Activated CD8-positive, alpha-beta T cell treated with anti-CD3 and anti-CD28 coated beads for 36 hours (primary cell): ENCODE measurements around the gene LCOR. TPM values are rescaled to one million over a fixed set of nuclear protein-coding genes. Genes with fewer than 3 reads are reported as not detected.

Source experiments
- ATAC-seq: fragments of 200-7000 bp; cut with Tn5 transposase; one replicate; pipeline ENCODE4 v1.10.0; 2021; ENCODE audit warnings: mild to moderate bottlenecking, moderate library complexity
- CTCF ChIA-PET: fragments of 350-600 bp; sonication (Branson Sonifier 250); formaldehyde crosslinking; loops from one replicate; lab custom pipeline; 2021; ENCODE audit warnings: antibody characterized with exemption; lab: Charles Lee
- POLR2A ChIA-PET: fragments of 350-600 bp; sonication (Branson Sonifier 250); formaldehyde crosslinking; loops from one replicate; lab custom pipeline; 2021; ENCODE audit warnings: antibody characterized with exemption; lab: Charles Lee
- DNase-seq: peaks from one replicate; pipeline ENCODE4 v3.0.0-alpha.2; 2020
- H3K27ac Mint-ChIP-seq: one replicate; pipeline ENCODE4 v1.8.0; 2021; ENCODE audit warnings: mild to moderate bottlenecking, mixed read lengths
- H3K27me3 Mint-ChIP-seq: one replicate; pipeline ENCODE4 v1.8.0; 2021; ENCODE audit warnings: mixed read lengths
- H3K36me3 Mint-ChIP-seq: one replicate; pipeline ENCODE4 v1.8.0; 2021; ENCODE audit warnings: low read depth, mixed read lengths
- H3K4me1 Mint-ChIP-seq: one replicate; pipeline ENCODE4 v1.8.0; 2021; ENCODE audit warnings: low read depth, mixed read lengths
- H3K4me3 Mint-ChIP-seq: one replicate; pipeline ENCODE4 v1.8.0; 2021; ENCODE audit warnings: mild to moderate bottlenecking, moderate library complexity, mixed read lengths
- H3K9me3 Mint-ChIP-seq: one replicate; pipeline ENCODE4 v1.8.0; 2021; ENCODE audit warnings: mixed read lengths
- intact Hi-C: fragments of 100-400 bp; cut with micrococcal nuclease; formaldehyde crosslinking; loops from one replicate; pipeline ENCODE4 v1.10.0; 2022
- total RNA-seq, 2 experiments: library from RNA; stranded (reverse); gene quantifications; one replicate each; pipeline ENCODE4 v1.2.3, GENCODE V29; 2021
- TF ChIP-seq, protein P1 (sequence below): fragments of 200-600 bp; IDR thresholded peaks from one replicate; pipeline ENCODE4 v1.8.0; 2022; ENCODE audit warnings: antibody characterized with exemption, mild to moderate bottlenecking

LCOR gene
- total RNA-seq, 2 experiments from 2014 or later = 20.6 to 24.3 TPM

DNA sequence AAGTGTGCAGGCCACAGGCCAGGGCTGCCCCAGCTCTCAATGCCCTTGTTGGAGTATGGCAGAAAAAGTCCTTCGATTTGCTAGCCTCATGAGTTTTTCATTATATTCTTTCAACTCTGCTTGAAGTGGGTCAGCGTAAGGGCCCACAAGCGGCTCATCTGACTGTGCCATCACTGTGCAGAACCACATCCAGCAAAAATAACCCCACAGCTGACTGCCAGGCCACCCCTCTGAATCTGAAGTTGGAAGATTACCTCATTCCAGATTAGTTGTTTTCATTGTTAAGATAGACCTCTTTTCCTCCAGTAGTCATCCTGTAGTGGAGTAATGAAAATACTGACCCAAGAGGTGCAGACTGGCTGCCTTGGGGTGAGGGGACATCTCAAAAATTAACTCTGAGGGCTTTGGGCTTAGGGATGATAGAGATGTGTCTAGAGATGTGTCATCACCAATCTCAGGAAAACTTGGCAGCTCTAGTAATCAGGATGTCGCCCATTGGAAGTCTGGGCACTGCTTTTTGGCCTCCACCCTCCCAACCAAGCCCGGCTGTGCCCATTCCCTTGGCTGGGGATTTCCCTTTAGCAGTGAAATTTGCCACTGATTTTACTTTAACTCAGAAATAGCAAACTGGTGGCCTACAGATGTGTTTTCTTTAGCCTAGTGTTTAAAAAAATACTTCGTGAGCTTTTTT is 164.3 kb downstream of the LCOR start:
- TF ChIP-seq, protein P1, sequence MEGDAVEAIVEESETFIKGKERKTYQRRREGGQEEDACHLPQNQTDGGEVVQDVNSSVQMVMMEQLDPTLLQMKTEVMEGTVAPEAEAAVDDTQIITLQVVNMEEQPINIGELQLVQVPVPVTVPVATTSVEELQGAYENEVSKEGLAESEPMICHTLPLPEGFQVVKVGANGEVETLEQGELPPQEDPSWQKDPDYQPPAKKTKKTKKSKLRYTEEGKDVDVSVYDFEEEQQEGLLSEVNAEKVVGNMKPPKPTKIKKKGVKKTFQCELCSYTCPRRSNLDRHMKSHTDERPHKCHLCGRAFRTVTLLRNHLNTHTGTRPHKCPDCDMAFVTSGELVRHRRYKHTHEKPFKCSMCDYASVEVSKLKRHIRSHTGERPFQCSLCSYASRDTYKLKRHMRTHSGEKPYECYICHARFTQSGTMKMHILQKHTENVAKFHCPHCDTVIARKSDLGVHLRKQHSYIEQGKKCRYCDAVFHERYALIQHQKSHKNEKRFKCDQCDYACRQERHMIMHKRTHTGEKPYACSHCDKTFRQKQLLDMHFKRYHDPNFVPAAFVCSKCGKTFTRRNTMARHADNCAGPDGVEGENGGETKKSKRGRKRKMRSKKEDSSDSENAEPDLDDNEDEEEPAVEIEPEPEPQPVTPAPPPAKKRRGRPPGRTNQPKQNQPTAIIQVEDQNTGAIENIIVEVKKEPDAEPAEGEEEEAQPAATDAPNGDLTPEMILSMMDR = no peak
- H3K4me3 Mint-ChIP-seq = no peak overlapping the region
- no peaks in the 10 kb centered on the region for H3K4me1 Mint-ChIP-seq
- ATAC-seq (no peak), DNase-seq (no peak)
- POLR2A ChIA-PET = no interaction called here
- no peak overlapping the region for H3K27ac Mint-ChIP-seq
- H3K36me3 Mint-ChIP-seq = no peaks in the 10 kb centered on the region
- CTCF ChIA-PET = interaction anchor here (1.1 to 2.1 kb wide), 2 partner anchors 13 to 29 kb away, joined by 3 to 5 read pairs; no protein-coding TSS in a partner anchor
- no peaks in the 10 kb centered on the region for H3K9me3 Mint-ChIP-seq
- intact Hi-C loops = no loop called here
- H3K27me3 Mint-ChIP-seq = no peaks in the 10 kb centered on the region

DNA sequence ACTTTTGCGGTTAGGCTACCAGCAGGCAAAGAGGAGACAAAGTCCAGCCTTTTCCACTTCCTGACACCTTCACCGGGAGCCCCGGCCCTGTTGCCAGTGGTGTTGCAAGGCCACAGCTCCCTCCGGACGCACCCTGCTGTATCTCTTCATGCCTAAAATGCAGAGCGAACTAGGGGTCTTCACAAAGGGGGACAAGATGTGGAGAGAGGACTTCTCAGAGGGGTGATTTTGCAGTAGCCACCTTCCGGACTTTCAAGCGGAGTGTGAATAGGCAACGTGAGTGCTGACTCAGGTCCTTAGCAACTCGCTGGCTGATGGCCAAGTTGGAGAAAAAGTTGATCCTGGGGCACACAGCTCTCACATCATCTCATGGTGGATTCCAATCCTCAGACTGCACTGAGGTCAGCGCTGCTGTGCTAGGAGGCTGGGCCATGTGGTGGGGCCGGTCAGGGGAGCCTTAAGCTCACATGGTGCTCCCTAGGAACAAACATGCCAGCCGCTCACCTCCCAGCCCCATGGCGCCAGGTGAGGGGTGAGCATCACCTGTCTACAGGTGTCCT is 166.3 kb downstream of the LCOR start:
- no peak for DNase-seq
- Mint-ChIP-seq H3K9me3 (no peaks in the 10 kb centered on the region), H3K4me3 (no peak overlapping the region), H3K27me3 (no peaks in the 10 kb centered on the region), H3K36me3 (no peaks in the 10 kb centered on the region), H3K27ac (no peak overlapping the region), H3K4me1 (no peaks in the 10 kb centered on the region)
- intact Hi-C loops = no loop called here
- POLR2A ChIA-PET = no interaction called here
- no peak for ATAC-seq
- TF ChIP-seq, protein P1 = no peak
- CTCF ChIA-PET = no interaction called here

DNA sequence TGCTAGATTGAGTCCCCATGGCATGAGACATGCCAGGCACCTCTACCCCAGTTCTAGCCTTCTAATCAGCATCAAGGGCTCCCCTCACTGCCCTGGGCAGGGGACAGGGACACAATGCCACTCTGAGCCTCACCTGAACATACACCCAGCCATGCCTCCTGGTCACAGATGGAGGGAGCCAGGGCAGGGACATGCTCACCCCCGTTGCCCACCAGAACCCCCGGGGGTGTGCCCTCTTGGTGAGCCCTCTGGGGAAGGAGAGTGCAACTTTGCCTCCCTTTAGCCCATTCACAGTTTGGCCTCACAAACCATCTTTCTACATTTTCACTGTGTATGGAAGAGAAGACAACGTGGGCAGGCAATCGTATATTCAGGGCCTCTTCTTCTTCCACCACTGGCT is 167.2 kb downstream of the LCOR start:
- intact Hi-C loops = no loop called here
- no peaks in the 10 kb centered on the region for H3K9me3 Mint-ChIP-seq
- no peak overlapping the region for H3K27ac Mint-ChIP-seq
- ATAC-seq (no peak), DNase-seq (no peak)
- POLR2A ChIA-PET = no interaction called here
- CTCF ChIA-PET = no interaction called here
- TF ChIP-seq, protein P1 = no peak
- H3K27me3 Mint-ChIP-seq = no peaks in the 10 kb centered on the region
- H3K4me3 Mint-ChIP-seq = no peak overlapping the region
- no peaks in the 10 kb centered on the region for H3K4me1 Mint-ChIP-seq
- no peaks in the 10 kb centered on the region for H3K36me3 Mint-ChIP-seq

DNA sequence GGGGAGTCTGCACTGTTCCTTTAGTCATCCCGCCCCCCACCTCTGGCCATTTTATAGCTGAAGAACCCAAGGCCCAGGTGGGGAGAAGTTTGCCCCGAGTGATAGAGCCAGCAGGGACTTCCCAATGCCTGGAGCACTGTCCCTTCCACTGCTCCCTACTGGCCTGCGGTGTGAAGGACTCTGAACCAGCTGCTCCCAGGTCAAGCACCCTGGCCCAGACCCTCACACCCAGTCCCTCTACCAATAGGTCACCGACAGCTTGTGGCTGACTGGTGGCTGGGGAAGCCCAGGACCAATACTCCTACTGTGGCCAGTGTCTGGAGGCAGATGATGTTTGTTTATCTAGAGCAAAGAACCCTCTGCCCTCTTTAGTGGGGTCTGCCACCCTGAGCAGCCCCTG is 167.9 kb downstream of the LCOR start:
- H3K36me3 Mint-ChIP-seq = no peaks in the 10 kb centered on the region
- no peak overlapping the region for H3K4me3 Mint-ChIP-seq
- ChIA-PET CTCF (no interaction called here), POLR2A (no interaction called here)
- TF ChIP-seq, protein P1 = no peak
- no peaks in the 10 kb centered on the region for H3K27me3 Mint-ChIP-seq
- ATAC-seq (no peak), DNase-seq (no peak)
- intact Hi-C loops = no loop called here
- no peak overlapping the region for H3K27ac Mint-ChIP-seq
- H3K4me1 Mint-ChIP-seq = no peaks in the 10 kb centered on the region
- H3K9me3 Mint-ChIP-seq = no peaks in the 10 kb centered on the region

DNA sequence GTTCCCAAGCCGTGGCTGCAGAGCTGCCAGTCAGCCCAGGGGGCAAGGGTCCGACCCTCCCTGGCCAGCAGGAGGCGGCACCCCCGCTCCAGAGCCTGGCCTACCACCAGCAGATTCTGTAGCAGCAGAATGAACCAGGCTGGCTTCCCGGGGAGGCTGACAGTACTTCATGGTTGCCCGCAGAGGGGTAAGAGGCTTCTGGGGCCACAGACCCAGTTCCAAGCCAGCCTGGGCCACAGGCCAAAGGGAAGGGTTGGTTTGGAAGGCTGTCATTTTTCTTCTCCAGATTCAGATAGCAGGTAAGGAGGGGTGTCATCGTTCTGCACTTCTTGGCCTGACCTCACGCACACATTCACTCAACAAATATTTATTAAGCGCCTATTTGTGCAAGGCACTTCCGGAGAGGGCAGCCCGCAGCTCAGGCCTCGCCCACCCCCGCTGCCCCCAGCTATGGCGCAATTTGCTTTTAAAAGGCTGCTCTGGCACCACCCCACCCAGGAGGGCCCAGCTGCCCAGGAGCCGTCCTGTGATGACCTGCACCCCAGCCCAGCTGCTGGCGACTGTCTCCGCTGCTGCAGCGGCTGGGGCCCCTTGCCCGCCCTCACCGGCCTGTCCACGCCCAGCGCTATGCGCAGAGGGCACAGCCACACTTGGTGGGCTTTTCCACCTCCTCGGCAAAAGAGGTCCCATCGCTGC is 168.5 kb downstream of the LCOR start:
- Mint-ChIP-seq H3K36me3 (no peaks in the 10 kb centered on the region), H3K4me3 (no peak overlapping the region), H3K27me3 (peaks cover 2% of the 10 kb centered on the region), H3K27ac (no peak overlapping the region), H3K9me3 (no peaks in the 10 kb centered on the region), H3K4me1 (no peaks in the 10 kb centered on the region)
- TF ChIP-seq, protein P1 = no peak
- ATAC-seq (no peak), DNase-seq (no peak)
- intact Hi-C loops = no loop called here
- ChIA-PET POLR2A (interaction anchor here (1.5 kb wide), 1 partner anchor 16 kb away, joined by 5 read pairs; no protein-coding TSS in a partner anchor), CTCF (no interaction called here)
